MCF 10A (cell line): Measurements from ENCODE around the gene ABCB8. TPM values are rescaled to one million over a fixed set of nuclear protein-coding genes. Genes with fewer than 3 reads are reported as not detected.

Source experiments
- BruUV-seq: library from RNA; stranded (reverse); fragments of 400-500 nt; replicated peaks from 2 replicates; lab custom pipeline; 2021; lab: Mats Ljungman, UMichigan
- CTCF ChIA-PET: fragments of 300-600 bp; sonication (Branson Sonifier 250); formaldehyde crosslinking; extraction: SDS; loops from one replicate; lab custom pipeline; 2021; ENCODE audit warnings: antibody characterized with exemption, inconsistent platforms; lab: Yijun Ruan, JAX
- POLR2A ChIA-PET: fragments of 300-600, 350-650 bp; sonication (Branson Sonifier 250); formaldehyde crosslinking; extraction: SDS; loops from one replicate; lab custom pipeline; 2020; ENCODE audit warnings: antibody characterized with exemption, inconsistent platforms; lab: Yijun Ruan, JAX
- DNase-seq: peaks from one replicate; pipeline ENCODE4 v3.0.0-alpha.2; 2018; ENCODE audit not compliant: unreplicated experiment
- H3K27ac Mint-ChIP-seq: one replicate; pipeline ENCODE4 v1.8.0; 2022; ENCODE audit warnings: mild to moderate bottlenecking, low read depth, mixed read lengths; ENCODE audit not compliant: unreplicated experiment
- H3K27me3 Mint-ChIP-seq: one replicate; pipeline ENCODE4 v1.8.0; 2022; ENCODE audit warnings: mixed read lengths; ENCODE audit not compliant: insufficient read depth, unreplicated experiment
- H3K36me3 Mint-ChIP-seq: one replicate; pipeline ENCODE4 v1.8.0; 2022; ENCODE audit warnings: mild to moderate bottlenecking, moderate library complexity, mixed read lengths; ENCODE audit not compliant: insufficient read depth, unreplicated experiment
- H3K4me1 Mint-ChIP-seq: one replicate; pipeline ENCODE4 v1.8.0; 2022; ENCODE audit warnings: mixed read lengths; ENCODE audit not compliant: insufficient read depth, unreplicated experiment
- H3K4me3 Mint-ChIP-seq: one replicate; pipeline ENCODE4 v1.8.0; 2022; ENCODE audit warnings: mild to moderate bottlenecking, moderate library complexity, mixed read lengths; ENCODE audit not compliant: unreplicated experiment
- H3K9me3 Mint-ChIP-seq: one replicate; pipeline ENCODE4 v1.8.0; 2022; ENCODE audit warnings: mixed read lengths; ENCODE audit not compliant: unreplicated experiment
- intact Hi-C: fragments of 100-400 bp; cut with micrococcal nuclease; formaldehyde crosslinking; loops from 2 replicates; pipeline ENCODE4 v1.14.1; 2022
- total RNA-seq: library from RNA; stranded (reverse); gene quantifications from 2 replicates; pipeline ENCODE4 v1.2.3, GENCODE V29; 2022
- TF ChIP-seq, protein P1 (sequence below): fragments of 200-600 bp; IDR thresholded peaks from one replicate; pipeline ENCODE4 v1.8.0; 2022; ENCODE audit warnings: antibody characterized with exemption, mild to moderate bottlenecking; ENCODE audit not compliant: unreplicated experiment

The ABCB8 gene
- total RNA-seq, 1 experiment from 2014 or later, result 73.4 TPM

DNA sequence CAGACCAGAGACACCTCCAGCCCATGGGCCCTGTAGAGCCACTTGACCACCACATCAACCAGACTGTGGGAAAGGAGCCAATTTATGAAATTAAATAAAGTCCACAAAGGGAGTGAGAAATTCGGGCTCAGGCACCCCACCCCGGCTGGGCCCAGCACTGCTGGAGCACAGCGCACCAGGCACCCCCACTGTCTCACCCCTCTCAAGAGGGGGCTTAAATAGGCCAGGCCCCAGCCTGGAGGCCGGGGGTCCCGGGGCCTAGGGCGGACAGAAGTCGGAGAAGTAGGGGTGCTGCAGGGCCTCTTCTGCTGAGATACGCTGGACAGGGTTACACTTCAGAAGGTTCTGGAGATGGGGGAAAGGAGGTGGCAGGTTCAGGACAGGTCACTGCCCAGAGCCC, 25.5 kb downstream of the ABCB8 start:
- BruUV-seq, result no TSS peak
- no peaks in the 10 kb centered on the region for H3K27me3 Mint-ChIP-seq
- TF ChIP-seq, protein P1, sequence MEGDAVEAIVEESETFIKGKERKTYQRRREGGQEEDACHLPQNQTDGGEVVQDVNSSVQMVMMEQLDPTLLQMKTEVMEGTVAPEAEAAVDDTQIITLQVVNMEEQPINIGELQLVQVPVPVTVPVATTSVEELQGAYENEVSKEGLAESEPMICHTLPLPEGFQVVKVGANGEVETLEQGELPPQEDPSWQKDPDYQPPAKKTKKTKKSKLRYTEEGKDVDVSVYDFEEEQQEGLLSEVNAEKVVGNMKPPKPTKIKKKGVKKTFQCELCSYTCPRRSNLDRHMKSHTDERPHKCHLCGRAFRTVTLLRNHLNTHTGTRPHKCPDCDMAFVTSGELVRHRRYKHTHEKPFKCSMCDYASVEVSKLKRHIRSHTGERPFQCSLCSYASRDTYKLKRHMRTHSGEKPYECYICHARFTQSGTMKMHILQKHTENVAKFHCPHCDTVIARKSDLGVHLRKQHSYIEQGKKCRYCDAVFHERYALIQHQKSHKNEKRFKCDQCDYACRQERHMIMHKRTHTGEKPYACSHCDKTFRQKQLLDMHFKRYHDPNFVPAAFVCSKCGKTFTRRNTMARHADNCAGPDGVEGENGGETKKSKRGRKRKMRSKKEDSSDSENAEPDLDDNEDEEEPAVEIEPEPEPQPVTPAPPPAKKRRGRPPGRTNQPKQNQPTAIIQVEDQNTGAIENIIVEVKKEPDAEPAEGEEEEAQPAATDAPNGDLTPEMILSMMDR, result no peak

DNA sequence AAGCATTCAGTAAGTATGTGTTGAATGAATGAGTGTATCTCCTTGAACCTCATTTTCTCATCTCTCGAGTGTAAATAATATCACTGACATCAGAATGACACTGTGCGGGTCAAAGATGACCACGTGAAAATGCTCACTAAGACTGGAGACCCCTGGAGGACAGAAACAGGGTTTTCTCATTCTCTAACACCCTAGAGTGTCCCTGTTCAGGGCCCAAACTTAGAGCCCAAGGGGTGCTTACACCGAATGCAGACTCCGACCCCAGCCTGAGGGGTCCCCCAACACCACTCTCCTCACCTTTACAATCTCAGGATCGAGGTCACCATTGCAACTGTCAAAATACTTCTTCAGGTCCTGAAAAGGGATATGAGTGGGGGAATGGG, 28.0 kb downstream of the ABCB8 start:
- no TSS peak for BruUV-seq
- H3K27me3 Mint-ChIP-seq, result no peaks in the 10 kb centered on the region
- no peaks in the 10 kb centered on the region for H3K9me3 Mint-ChIP-seq
- H3K4me1 Mint-ChIP-seq, result peaks cover 26% of the 10 kb centered on the region
- H3K36me3 Mint-ChIP-seq, result peaks cover 3% of the 10 kb centered on the region
- ChIA-PET CTCF (interaction anchor here (0.6 to 3.3 kb wide), 4 partner anchors 13 to 56 kb away, joined by 3 to 21 read pairs (median 4); partner anchors contain the start of gene ABCB8), POLR2A (interaction anchor here (0.8 to 8.4 kb wide), 3 partner anchors 9 to 29 kb away, joined by 3 to 151 read pairs (median 6); partner anchors contain the start of genes ABCB8, AGAP3, FASTK and TMUB1)
- TF ChIP-seq, protein P1, result no peak
- DNase-seq, result no peak
- no peak overlapping the region for H3K27ac Mint-ChIP-seq
- peak overlapping the region; percentile 97 for H3K4me3 Mint-ChIP-seq
- intact Hi-C loops, result no loop called here

More for the DNA sequence above, 25.5 kb downstream of the ABCB8 start:
- intact Hi-C loops, result no loop called here
- Mint-ChIP-seq H3K4me1 (peaks cover 15% of the 10 kb centered on the region), H3K4me3 (no peak overlapping the region), H3K36me3 (no peaks in the 10 kb centered on the region), H3K27ac (no peak overlapping the region), H3K9me3 (no peaks in the 10 kb centered on the region)
- ChIA-PET CTCF (no interaction called here), POLR2A (no interaction called here)
- DNase-seq, result no peak

DNA sequence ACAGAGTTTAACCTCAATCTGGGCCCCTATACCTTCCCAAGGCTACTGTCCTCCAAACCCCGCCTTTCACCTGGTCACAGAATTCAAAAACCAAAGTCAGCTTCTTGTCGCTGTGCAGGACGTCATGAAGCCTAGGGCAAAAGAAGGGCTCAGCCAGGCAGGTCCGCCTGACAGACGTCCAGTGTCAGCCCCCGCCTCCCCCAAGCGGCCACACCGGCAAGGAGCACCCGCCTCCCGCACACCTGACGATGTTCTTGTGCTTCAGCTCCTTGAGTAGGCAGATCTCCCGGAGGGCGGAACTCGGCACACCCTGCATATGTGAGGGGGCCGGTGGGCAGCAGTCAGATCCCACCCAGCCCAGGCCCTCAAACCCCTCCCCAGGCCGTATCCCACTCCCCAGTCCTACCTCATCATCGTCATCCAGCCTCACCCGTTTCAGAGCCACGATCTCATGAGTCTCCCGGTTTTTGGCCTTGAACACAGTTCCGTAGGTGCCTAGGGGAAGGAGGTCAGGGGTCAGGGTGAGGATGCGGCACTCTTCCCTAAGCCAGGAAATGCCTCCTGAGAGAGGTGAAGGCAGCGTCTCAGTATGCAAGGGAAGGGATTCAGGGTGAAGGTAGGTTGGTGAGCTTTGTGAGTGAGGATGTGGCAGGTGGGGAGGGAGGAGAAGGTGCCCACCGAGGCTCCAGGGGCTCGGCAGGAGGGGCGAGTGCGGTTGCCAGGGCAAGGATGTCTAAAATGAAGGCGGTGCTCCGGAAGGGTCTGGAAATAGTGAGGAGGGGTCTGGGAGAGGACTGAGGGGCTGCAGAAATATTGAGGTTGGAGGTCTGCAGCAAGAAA, 28.6 kb downstream of the ABCB8 start:
- Mint-ChIP-seq H3K27ac (peak overlapping the region; percentile 87), H3K4me3 (peak overlapping the region; percentile 97), H3K9me3 (no peaks in the 10 kb centered on the region), H3K27me3 (no peaks in the 10 kb centered on the region), H3K4me1 (peaks cover 32% of the 10 kb centered on the region), H3K36me3 (peaks cover 6% of the 10 kb centered on the region)
- intact Hi-C loops, result no loop called here
- ChIA-PET POLR2A (interaction anchor here (0.8 to 8.4 kb wide), 6 partner anchors 10 to 59 kb away, joined by 3 to 151 read pairs (median 5); partner anchors contain the start of genes ABCB8, AGAP3, FASTK and TMUB1), CTCF (interaction anchor here (0.6 to 3.3 kb wide), 3 partner anchors 29 to 1918 kb away, joined by 3 to 21 read pairs (median 3); partner anchors contain the start of gene ABCB8)
- TF ChIP-seq, protein P1, result no peak
- no TSS peak for BruUV-seq
- DNase-seq, result no peak

DNA sequence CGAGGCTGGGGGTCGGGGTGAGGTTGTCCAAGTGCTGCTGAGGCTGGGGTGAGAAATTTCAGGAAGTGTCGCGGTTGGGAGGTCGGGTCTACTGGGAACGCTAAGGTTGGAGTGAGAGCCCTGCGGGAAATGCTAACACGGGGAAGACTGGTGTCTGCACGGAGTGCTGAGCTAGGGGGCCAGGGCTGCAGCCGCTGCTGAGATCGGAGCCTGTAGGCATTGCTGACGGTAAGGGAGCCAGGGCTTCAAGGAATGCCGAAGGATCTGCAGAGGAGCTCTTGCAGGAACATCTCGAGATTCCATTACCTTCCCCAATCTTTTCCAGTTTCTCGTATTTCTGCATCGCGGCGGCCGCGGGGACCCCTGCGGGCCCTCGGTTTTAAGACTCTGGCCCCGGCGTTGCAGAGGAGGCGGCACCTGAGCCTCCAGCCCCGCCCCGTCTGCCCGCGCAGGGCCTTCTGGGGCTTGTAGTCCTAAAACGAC, 29.3 kb downstream of the ABCB8 start, which contains the start of gene CDK5:
Gene CDK5, minus strand, starts transcription at position 392 of the 483 bp plus-strand sequence. Its CDS starts 49 bp downstream, at position 343.
- Mint-ChIP-seq H3K9me3 (no peaks in the 10 kb centered on the region), H3K27ac (peak within 1 kb of the TSS; percentile 87), H3K27me3 (no peaks in the 10 kb centered on the region), H3K4me1 (peaks cover 33% of the 10 kb centered on the region), H3K36me3 (peaks cover 6% of the 10 kb centered on the region), H3K4me3 (peak within 1 kb of the TSS; percentile 97)
- ChIA-PET CTCF (interaction anchor here (0.6 to 3.3 kb wide), 4 partner anchors 9 to 1919 kb away, joined by 3 to 21 read pairs (median 4); no protein-coding TSS in a partner anchor), POLR2A (interaction anchor here (0.9 to 8.4 kb wide), 5 partner anchors 11 to 58 kb away, joined by 3 to 151 read pairs (median 6); partner anchors contain the start of genes ABCB8, AGAP3, FASTK and TMUB1)
- intact Hi-C loops, result no loop called here
- TF ChIP-seq, protein P1, result no peak
- DNase-seq, result no peak
- BruUV-seq, result no TSS peak
